IMR-90 (cell line): Measurements from ENCODE around the gene NCOA5. TPM values are rescaled to one million over a fixed set of nuclear protein-coding genes. Genes with fewer than 3 reads are reported as not detected.

Source experiments
- ATAC-seq: fragments of 200-7000 bp; cut with Tn5 transposase; 2 replicates; pipeline ENCODE4 v1.9.1; 2020; ENCODE audit warnings: low read depth, mild to moderate bottlenecking, moderate library complexity
- BruUV-seq: library from RNA; stranded (reverse); fragments of 400-500 nt; replicated peaks from 2 replicates; lab custom pipeline; 2021; lab: Mats Ljungman, UMichigan
- CTCF ChIA-PET: fragments of 300-600 bp; formaldehyde crosslinking; extraction: SDS; loops from one replicate; lab custom pipeline; 2021; ENCODE audit warnings: antibody characterized with exemption; lab: Yijun Ruan, JAX
- POLR2A ChIA-PET: fragments of 300-600 bp; sonication (Branson Sonifier 250); formaldehyde crosslinking; loops from one replicate; lab custom pipeline; 2022; ENCODE audit warnings: antibody characterized with exemption; ENCODE audit not compliant: unreplicated experiment; lab: Charles Lee
- DNase-seq: peaks from one replicate; pipeline ENCODE4 v3.0.0; 2013
- H2AFZ ChIP-seq: replicated peaks from 2 replicates; pipeline ENCODE3; 2013; ENCODE audit warnings: low read length, mild to moderate bottlenecking; ENCODE audit not compliant: poor library complexity
- H2AK5ac ChIP-seq: 2 replicates; pipeline ENCODE4 v1.6.1; 2013; ENCODE audit warnings: low read depth, low read length, inconsistent platforms
- H2AK9ac ChIP-seq: replicated peaks from 2 replicates; pipeline ENCODE3; 2013; ENCODE audit warnings: mild to moderate bottlenecking, low read depth, low read length, moderate library complexity; ENCODE audit not compliant: poor library complexity
- H2BK120ac ChIP-seq: 2 replicates; pipeline ENCODE4 v1.6.1; 2013; ENCODE audit warnings: low read depth, low read length, inconsistent platforms
- H2BK15ac ChIP-seq: 3 replicates; pipeline ENCODE4 v1.6.1; 2013; ENCODE audit warnings: low read depth, low read length, inconsistent platforms
- H2BK20ac ChIP-seq: 2 replicates; pipeline ENCODE4 v1.6.1; 2013; ENCODE audit warnings: low read depth, mild to moderate bottlenecking, inconsistent platforms, low read length, moderate library complexity
- H2BK5ac ChIP-seq: 2 replicates; pipeline ENCODE4 v1.6.1; 2013; ENCODE audit warnings: mild to moderate bottlenecking, low read depth, low read length, inconsistent platforms; ENCODE audit not compliant: poor library complexity, severe bottlenecking
- H3K14ac ChIP-seq: replicated peaks from 2 replicates; pipeline ENCODE4 v1.6.1; 2013; ENCODE audit warnings: low read depth, low read length, inconsistent platforms
- H3K18ac ChIP-seq: 2 replicates; pipeline ENCODE4 v1.6.1; 2013; ENCODE audit warnings: low read depth, low read length, control low read depth
- H3K23ac ChIP-seq: 2 replicates; pipeline ENCODE4 v1.6.1; 2013; ENCODE audit warnings: low read depth, low read length, inconsistent platforms
- H3K27ac ChIP-seq: 2 replicates; pipeline ENCODE4 v1.5.1; 2013; ENCODE audit warnings: mild to moderate bottlenecking, control low read depth, low read length; ENCODE audit not compliant: insufficient read depth
- H3K27me3 ChIP-seq: 2 replicates; pipeline ENCODE4 v1.6.1; 2013; ENCODE audit warnings: low read length; ENCODE audit not compliant: control insufficient read depth, insufficient read depth
- H3K36me3 ChIP-seq: 2 replicates; pipeline ENCODE4 v1.6.1; 2013; ENCODE audit warnings: low read length, mixed read lengths; ENCODE audit not compliant: control insufficient read depth, insufficient read depth
- H3K4ac ChIP-seq: 2 replicates; pipeline ENCODE4 v1.6.1; 2013; ENCODE audit warnings: low read depth, low read length, inconsistent platforms
- H3K4me1 ChIP-seq: 2 replicates; pipeline ENCODE4 v1.6.1; 2013; ENCODE audit warnings: low read length, mixed read lengths; ENCODE audit not compliant: control insufficient read depth, insufficient read depth
- H3K4me2 ChIP-seq: 2 replicates; pipeline ENCODE4 v1.6.1; 2013; ENCODE audit warnings: low read depth, mild to moderate bottlenecking, control low read depth, low read length, moderate library complexity
- H3K4me3 ChIP-seq: 2 replicates; pipeline ENCODE4 v1.5.1; 2013; ENCODE audit warnings: low read depth, mild to moderate bottlenecking, control low read depth, low read length, moderate library complexity; ENCODE audit not compliant: insufficient read depth
- H3K56ac ChIP-seq: 2 replicates; pipeline ENCODE4 v1.6.1; 2013; ENCODE audit warnings: low read length, inconsistent platforms; ENCODE audit not compliant: insufficient read depth; ENCODE audit errors: extremely low read depth
- H3K79me1 ChIP-seq, 2 experiments: 2 replicates each; pipeline ENCODE4 v1.6.1; 2013; ENCODE audit warnings: low read length in 2 of 2, inconsistent platforms in 1 of 2, low read depth in 1 of 2
- H3K9ac ChIP-seq: 2 replicates; pipeline ENCODE4 v1.6.1; 2013; ENCODE audit warnings: low read depth, low read length, control low read depth
- H3K9me1 ChIP-seq: 2 replicates; pipeline ENCODE4 v1.6.1; 2013; ENCODE audit warnings: low read length, inconsistent platforms; ENCODE audit not compliant: insufficient read depth
- H3K9me3 ChIP-seq: 2 replicates; pipeline ENCODE4 v1.6.1; 2013; ENCODE audit warnings: low read length; ENCODE audit not compliant: control insufficient read depth, insufficient read depth
- H4K20me1 ChIP-seq: 2 replicates; pipeline ENCODE4 v1.6.1; 2013; ENCODE audit warnings: low read length, inconsistent platforms; ENCODE audit not compliant: insufficient read depth
- H4K5ac ChIP-seq: 2 replicates; pipeline ENCODE4 v1.6.1; 2013; ENCODE audit warnings: mild to moderate bottlenecking, low read depth, low read length, control low read depth
- H4K8ac ChIP-seq, 2 experiments: 2 replicates each; pipeline ENCODE4 v1.6.1; 2013; ENCODE audit warnings: low read depth in 2 of 2, low read length in 2 of 2, control low read depth in 1 of 2, inconsistent platforms in 1 of 2
- H4K91ac ChIP-seq: 2 replicates; pipeline ENCODE4 v1.6.1; 2013; ENCODE audit warnings: low read depth, low read length, inconsistent platforms; ENCODE audit not compliant: insufficient read depth
- BHLHE40 ChIP-seq: fragments of 150-350 bp; IDR thresholded peaks from 2 replicates; pipeline ENCODE4 v1.6.1; 2016; ENCODE audit warnings: mild to moderate bottlenecking, low read depth, low read length
- CEBPB ChIP-seq: IDR thresholded peaks from 2 replicates; pipeline ENCODE4 v1.6.1; 2012; ENCODE audit warnings: low read depth, low read length, improper control_type of control experiment
- CHD1 ChIP-seq: IDR thresholded peaks from 2 replicates; pipeline ENCODE4 v1.6.1; 2012; ENCODE audit warnings: low read depth, low read length, improper control_type of control experiment
- FOS ChIP-seq: fragments of 150-350 bp; IDR thresholded peaks from 2 replicates; pipeline ENCODE4 v1.6.1; 2016; ENCODE audit warnings: low read depth, low read length
- MAFK ChIP-seq: IDR thresholded peaks from 2 replicates; pipeline ENCODE4 v1.6.1; 2012; ENCODE audit warnings: low read depth, low read length, improper control_type of control experiment
- MAZ ChIP-seq: IDR thresholded peaks from 2 replicates; pipeline ENCODE4 v1.6.1; 2012; ENCODE audit warnings: low read depth, mild to moderate bottlenecking, low read length, improper control_type of control experiment, moderate library complexity, borderline replicate concordance
- MXI1 ChIP-seq: IDR thresholded peaks from 2 replicates; pipeline ENCODE4 v1.6.1; 2012; ENCODE audit warnings: low read depth, mild to moderate bottlenecking, low read length, moderate library complexity, borderline replicate concordance
- NFE2L2 ChIP-seq: fragments of 150-350 bp; IDR thresholded peaks from 2 replicates; pipeline ENCODE4 v1.6.1; 2016; ENCODE audit warnings: low read depth, mild to moderate bottlenecking, low read length
- POLR2A ChIP-seq: IDR thresholded peaks from 2 replicates; pipeline ENCODE4 v1.6.1; 2012; ENCODE audit warnings: mild to moderate bottlenecking, low read depth, low read length
- RAD21 ChIP-seq: IDR thresholded peaks from 2 replicates; pipeline ENCODE4 v1.6.1; 2012; ENCODE audit warnings: low read length, improper control_type of control experiment
- RCOR1 ChIP-seq: IDR thresholded peaks from 2 replicates; pipeline ENCODE4 v1.6.1; 2012; ENCODE audit warnings: mild to moderate bottlenecking, low read length, improper control_type of control experiment; ENCODE audit not compliant: insufficient replicate concordance
- RFX5 ChIP-seq: IDR thresholded peaks from 2 replicates; pipeline ENCODE4 v1.8.0; 2012; ENCODE audit warnings: low read depth, mild to moderate bottlenecking, low read length, moderate library complexity
- SMC3 ChIP-seq: fragments of 150-350 bp; IDR thresholded peaks from 2 replicates; pipeline ENCODE4 v1.6.1; 2016; ENCODE audit warnings: low read depth, mild to moderate bottlenecking, antibody characterized with exemption, low read length, moderate library complexity
- WGBS, 2 experiments: methylation state at CpG; one replicate each; pipeline versions ENCODE4 v1.1.5 to v1.1.7; 2013; ENCODE audit warnings: missing lambda C conversion rate in 2 of 2; ENCODE audit not compliant: insufficient read length in 1 of 2; ENCODE audit errors: extremely low coverage in 2 of 2; 5-methylcytosine and 5-hydroxymethylcytosine counted together
- dilution Hi-C: fragments of 300-500 bp; cut with HindIII; formaldehyde crosslinking; loops from one replicate; pipeline ENCODE4 v1.14.3; 2018; ENCODE audit warnings: low sequenced_read_pairs; ENCODE audit not compliant: unreplicated experiment
- in situ Hi-C: fragments of 300-500 bp; cut with MboI; formaldehyde crosslinking; loops from 3 replicates; pipeline ENCODE4 v1.14.3; 2019; ENCODE audit warnings: low sequenced_read_pairs, inconsistent platforms, mixed read lengths
- intact Hi-C: fragments of 100-400 bp; cut with micrococcal nuclease; formaldehyde crosslinking; loops from 2 replicates; pipeline ENCODE4 v1.10.0; 2022
- polyA plus RNA-seq, 3 experiments: library from polyadenylated mRNA; depleted of rRNA; stranded (reverse); fragments of >200 nt; gene quantifications; 2 replicates each; pipeline ENCODE4 v1.2.3, GENCODE V29; 2012; ENCODE audit warnings: low replicate concordance in 1 of 3
- total RNA-seq: library from RNA; depleted of rRNA; stranded (reverse); fragments of >200 nt; gene quantifications from 2 replicates; pipeline ENCODE4 v1.2.3, GENCODE V29; 2012
- TF ChIP-seq, protein P1 (sequence below): fragments of 150-350 bp; IDR thresholded peaks from 2 replicates; pipeline ENCODE4 v1.6.1; 2016; ENCODE audit warnings: low read depth, mild to moderate bottlenecking, low read length, moderate library complexity, borderline replicate concordance
- TF ChIP-seq, protein P2 (sequence below): conservative IDR thresholded peaks from 2 replicates; pipeline ENCODE4 v1.5.1; 2012; ENCODE audit warnings: mild to moderate bottlenecking, low read depth, low read length, improper control_type of control experiment
- TF ChIP-seq, protein P3 (sequence below): fragments of 150-350 bp; IDR thresholded peaks from 2 replicates; pipeline ENCODE4 v1.6.1; 2017; ENCODE audit warnings: mild to moderate bottlenecking, antibody characterized with exemption, low read length, low read depth

The NCOA5 gene
- total and polyA plus RNA-seq, 2 of the 4 experiments (the other 2 are of a cell fraction): 17.4 to 20.6 TPM

DNA sequence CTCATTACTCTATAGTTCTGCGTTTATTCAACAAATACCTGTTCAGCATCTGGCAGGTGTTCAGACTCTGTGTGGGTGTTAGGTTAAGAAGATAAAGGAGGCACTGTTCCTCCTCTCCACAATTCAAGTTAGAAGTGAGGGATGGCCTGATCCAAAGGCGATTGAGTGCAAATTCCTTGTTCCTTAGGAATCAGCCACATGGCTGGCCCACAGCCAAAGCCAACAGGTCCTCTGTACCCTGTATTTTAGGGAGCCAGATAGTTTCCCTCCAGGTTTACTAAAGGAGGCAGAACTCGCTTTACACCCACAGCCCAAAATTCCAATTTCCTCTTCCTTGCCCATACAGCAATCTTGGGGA is 23.3 kb upstream of the NCOA5 start:
- H3K56ac ChIP-seq: no peak overlapping the region
- no peak for DNase-seq
- H2AK5ac ChIP-seq: no peak overlapping the region
- ChIA-PET CTCF (no interaction called here), POLR2A (no interaction called here)
- H3K9me1 ChIP-seq: no peaks in the 10 kb centered on the region
- H3K9ac ChIP-seq: no peak overlapping the region
- in situ Hi-C loops: no loop called here
- no peak overlapping the region for H2BK15ac ChIP-seq
- ATAC-seq: no peak
- H4K5ac ChIP-seq: no peak overlapping the region
- H3K18ac ChIP-seq: no peak overlapping the region
- no TSS peak for BruUV-seq
- no peak overlapping the region for H3K27ac ChIP-seq
- no peak overlapping the region for H3K14ac ChIP-seq
- H4K20me1 ChIP-seq: no peaks in the 10 kb centered on the region
- H4K8ac ChIP-seq: no peak overlapping the region
- H3K4me1 ChIP-seq: no peaks in the 10 kb centered on the region
- H3K4me2 ChIP-seq: no peak overlapping the region
- H2BK5ac ChIP-seq: no peak overlapping the region
- no peak overlapping the region for H3K23ac ChIP-seq
- dilution Hi-C loops: no loop called here
- intact Hi-C loops: no loop called here
- H3K36me3 ChIP-seq: no peaks in the 10 kb centered on the region
- no peak overlapping the region for H2AFZ ChIP-seq
- no peak overlapping the region for H2BK20ac ChIP-seq
- TF ChIP-seq SMC3 (no peak), POLR2A (no peak), FOS (no peak), NFE2L2 (no peak), RCOR1 (no peak), MXI1 (no peak), RFX5 (no peak), CEBPB (no peak), RAD21 (no peak), BHLHE40 (no peak), MAFK (no peak), MAZ (no peak), CHD1 (no peak)
- TF ChIP-seq, protein P1, sequence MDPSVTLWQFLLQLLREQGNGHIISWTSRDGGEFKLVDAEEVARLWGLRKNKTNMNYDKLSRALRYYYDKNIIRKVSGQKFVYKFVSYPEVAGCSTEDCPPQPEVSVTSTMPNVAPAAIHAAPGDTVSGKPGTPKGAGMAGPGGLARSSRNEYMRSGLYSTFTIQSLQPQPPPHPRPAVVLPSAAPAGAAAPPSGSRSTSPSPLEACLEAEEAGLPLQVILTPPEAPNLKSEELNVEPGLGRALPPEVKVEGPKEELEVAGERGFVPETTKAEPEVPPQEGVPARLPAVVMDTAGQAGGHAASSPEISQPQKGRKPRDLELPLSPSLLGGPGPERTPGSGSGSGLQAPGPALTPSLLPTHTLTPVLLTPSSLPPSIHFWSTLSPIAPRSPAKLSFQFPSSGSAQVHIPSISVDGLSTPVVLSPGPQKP: no peak
- TF ChIP-seq, protein P2, sequence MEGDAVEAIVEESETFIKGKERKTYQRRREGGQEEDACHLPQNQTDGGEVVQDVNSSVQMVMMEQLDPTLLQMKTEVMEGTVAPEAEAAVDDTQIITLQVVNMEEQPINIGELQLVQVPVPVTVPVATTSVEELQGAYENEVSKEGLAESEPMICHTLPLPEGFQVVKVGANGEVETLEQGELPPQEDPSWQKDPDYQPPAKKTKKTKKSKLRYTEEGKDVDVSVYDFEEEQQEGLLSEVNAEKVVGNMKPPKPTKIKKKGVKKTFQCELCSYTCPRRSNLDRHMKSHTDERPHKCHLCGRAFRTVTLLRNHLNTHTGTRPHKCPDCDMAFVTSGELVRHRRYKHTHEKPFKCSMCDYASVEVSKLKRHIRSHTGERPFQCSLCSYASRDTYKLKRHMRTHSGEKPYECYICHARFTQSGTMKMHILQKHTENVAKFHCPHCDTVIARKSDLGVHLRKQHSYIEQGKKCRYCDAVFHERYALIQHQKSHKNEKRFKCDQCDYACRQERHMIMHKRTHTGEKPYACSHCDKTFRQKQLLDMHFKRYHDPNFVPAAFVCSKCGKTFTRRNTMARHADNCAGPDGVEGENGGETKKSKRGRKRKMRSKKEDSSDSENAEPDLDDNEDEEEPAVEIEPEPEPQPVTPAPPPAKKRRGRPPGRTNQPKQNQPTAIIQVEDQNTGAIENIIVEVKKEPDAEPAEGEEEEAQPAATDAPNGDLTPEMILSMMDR: no peak
- TF ChIP-seq, protein P3, sequence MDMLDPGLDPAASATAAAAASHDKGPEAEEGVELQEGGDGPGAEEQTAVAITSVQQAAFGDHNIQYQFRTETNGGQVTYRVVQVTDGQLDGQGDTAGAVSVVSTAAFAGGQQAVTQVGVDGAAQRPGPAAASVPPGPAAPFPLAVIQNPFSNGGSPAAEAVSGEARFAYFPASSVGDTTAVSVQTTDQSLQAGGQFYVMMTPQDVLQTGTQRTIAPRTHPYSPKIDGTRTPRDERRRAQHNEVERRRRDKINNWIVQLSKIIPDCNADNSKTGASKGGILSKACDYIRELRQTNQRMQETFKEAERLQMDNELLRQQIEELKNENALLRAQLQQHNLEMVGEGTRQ: no peak
- whole genome bisulfite sequencing, 2 experiments: no CpG with 5 or more reads among the region's 3 CpGs
- no peaks in the 10 kb centered on the region for H3K79me1 ChIP-seq
- no peak overlapping the region for H2AK9ac ChIP-seq
- H4K91ac ChIP-seq: no peak overlapping the region
- H3K9me3 ChIP-seq: no peaks in the 10 kb centered on the region
- no peak overlapping the region for H3K4me3 ChIP-seq
- H3K27me3 ChIP-seq: peaks cover 19% of the 10 kb centered on the region
- H2BK120ac ChIP-seq: no peak overlapping the region
- no peak overlapping the region for H3K4ac ChIP-seq
